GM18519 (cell line): ENCODE results near the gene DGKG.

Experiments used
- ATAC-seq: cut with Tn5 transposase; IDR thresholded peaks from one replicate; pipeline ENCODE4 v1.9.1; 2021; ENCODE audit warnings: mild to moderate bottlenecking, moderate library complexity; ENCODE audit not compliant: unreplicated experiment, low FRiP score

DGKG gene

GRCh38 chr3:186152361-186152798 is 209.7 kb downstream of the DGKG start:
- no peak for ATAC-seq

- ATAC-seq = no peak
Observed at GRCh38 chr3:186151077-186151971, 210.7 kb downstream of the DGKG start.

GRCh38 chr3:186150041-186150830 is 211.8 kb downstream of the DGKG start:
- ATAC-seq = no peak

GRCh38 chr3:186149319-186149960 is 212.6 kb downstream of the DGKG start:
- ATAC-seq = no peak

- ATAC-seq = no peak
Observed at GRCh38 chr3:186144257-186144656, 217.8 kb downstream of the DGKG start.

GRCh38 chr3:186143250-186143649 is 218.8 kb downstream of the DGKG start:
- no peak for ATAC-seq

- ATAC-seq = no peak
Observed at GRCh38 chr3:186142393-186142932, 219.6 kb downstream of the DGKG start.

- no peak for ATAC-seq
Observed at GRCh38 chr3:186141790-186142189, 220.2 kb downstream of the DGKG start.

- ATAC-seq = no peak
Observed at GRCh38 chr3:186138272-186138981, 223.6 kb downstream of the DGKG start.

GRCh38 chr3:186137051-186137685 is 224.9 kb downstream of the DGKG start:
- no peak for ATAC-seq

- ATAC-seq = no peak
Observed at GRCh38 chr3:186133980-186134379, 228.1 kb downstream of the DGKG start.

- no peak for ATAC-seq
Observed at GRCh38 chr3:186132487-186132886, 229.5 kb downstream of the DGKG start.

- ATAC-seq = no peak
Observed at GRCh38 chr3:186129206-186129605, 232.8 kb downstream of the DGKG start.

- no peak for ATAC-seq
Observed at GRCh38 chr3:186128158-186128557, 233.9 kb downstream of the DGKG start.

GRCh38 chr3:186127463-186127862 is 234.6 kb downstream of the DGKG start:
- ATAC-seq = no peak

GRCh38 chr3:186125118-186125517 is 236.9 kb downstream of the DGKG start:
- ATAC-seq = no peak

- ATAC-seq = no peak
Observed at GRCh38 chr3:186124592-186124991, 237.4 kb downstream of the DGKG start.

- ATAC-seq = no peak
Observed at GRCh38 chr3:186123012-186123411, 239.0 kb downstream of the DGKG start.

- ATAC-seq = no peak
Observed at GRCh38 chr3:186121968-186122367, 240.1 kb downstream of the DGKG start.

GRCh38 chr3:186121278-186121677 is 240.8 kb downstream of the DGKG start:
- ATAC-seq = no peak
